ENCODE measurements around the gene LSP1.

- TF ChIP-seq CTCF (conservative IDR thresholded peaks at IDR 0.05) (no peak), ZFX (IDR thresholded peaks at IDR 0.05) (no peak)
Measured at GRCh38 chr11:1920909-1921573, 68.2 kb downstream of the LSP1 start.
